Heart left ventricle (tissue), 16 donors: ENCODE data around the gene ZNF148. TPM values are rescaled to one million over a fixed set of nuclear protein-coding genes. Genes with fewer than 3 reads are reported as not detected.

Experiments used
- ATAC-seq, 4 donors: fragments of 200-7000 bp; cut with Tn5 transposase; one replicate each; pipeline ENCODE4 v1.9.1; 2020 to 2022; ENCODE audit warnings: moderate library complexity in 4 of 4, mild to moderate bottlenecking in 3 of 4, moderate number of reproducible peaks in 1 of 4
- DNase-seq, 5 donors: peaks; one replicate each; pipeline ENCODE4 v3.0.0-alpha.2; 2020
- H3K27ac ChIP-seq, 12 donors: fragments of 200-600 bp; sonication (generic) in 4 of 12; one replicate each; pipeline versions ENCODE4 v1.5.0 to v1.8.0; 2016 to 2022; ENCODE audit warnings: mild to moderate bottlenecking in 2 of 12
- H3K27me3 ChIP-seq, 9 donors: fragments of 200-600 bp; sonication (generic) in 2 of 9; one replicate each; pipeline versions ENCODE4 v1.5.1 to v1.8.0; 2016 to 2022; ENCODE audit warnings: mild to moderate bottlenecking in 3 of 9
- H3K36me3 ChIP-seq, 9 donors: fragments of 200-600 bp; sonication (generic) in 2 of 9; one replicate each; pipeline versions ENCODE4 v1.5.0 to v1.8.0; 2018 to 2022; ENCODE audit warnings: mild to moderate bottlenecking in 2 of 9
- H3K4me1 ChIP-seq, 12 donors: fragments of 200-600 bp; sonication (generic) in 4 of 12; one replicate each; pipeline versions ENCODE4 v1.5.0 to v1.8.0; 2016 to 2022; ENCODE audit warnings: mild to moderate bottlenecking in 3 of 12
- H3K4me3 ChIP-seq, 12 donors: fragments of 200-600 bp; sonication (generic) in 4 of 12; one replicate each; pipeline versions ENCODE4 v1.5.0 to v1.8.0; 2017 to 2022; ENCODE audit warnings: mild to moderate bottlenecking in 9 of 12, moderate library complexity in 4 of 12
- H3K9me3 ChIP-seq, 12 donors: fragments of 200-600 bp; sonication (generic) in 4 of 12; one replicate each; pipeline versions ENCODE4 v1.5.0 to v1.8.0; 2016 to 2022; ENCODE audit warnings: mild to moderate bottlenecking in 1 of 12
- POLR2A ChIP-seq, 2 donors: fragments of 450-650 bp; IDR thresholded peaks; one replicate each; pipeline ENCODE4 v1.6.1; 2017; ENCODE audit warnings: antibody characterized with exemption in 2 of 2, mild to moderate bottlenecking in 2 of 2, moderate library complexity in 2 of 2
- WGBS, 4 donors: extraction: QIAGEN DNeasy Blood & Tissue Kit in 2 of 4; methylation state at CpG; one replicate each; pipeline versions ENCODE4 v1.1.5 to v1.1.7; 2013 to 2018; 5-methylcytosine and 5-hydroxymethylcytosine counted together
- intact Hi-C, 10 donors: fragments of 100-400 bp; cut with DNase I; formaldehyde crosslinking; loops; one replicate each; pipeline versions ENCODE4 v1.11.1 to v1.14.2; 2022
- polyA plus RNA-seq, 2 donors: library from polyadenylated mRNA; stranded (reverse); fragments of 200-250 nt; gene quantifications; one replicate each; pipeline ENCODE4 v1.2.3, GENCODE V29; 2013
- total RNA-seq, 9 donors: library from RNA; depleted of rRNA in 2 of 9; stranded (reverse); fragments of >200 nt in 2 of 9; fragmentation: NEBNext Ultra II Directional in 3 of 9; extraction: Animal tissue kit (Norgen Biotek cat#: 25700) in 3 of 9; gene quantifications; one replicate each; pipeline versions ENCODE4 v1.1.0 to v1.2.4, GENCODE V29; 2016 to 2023
- TF ChIP-seq, protein P1 (sequence below), 12 donors: fragments of 200-600 bp; sonication (generic) in 4 of 12; IDR thresholded peaks; one replicate each; pipeline versions ENCODE4 v1.5.0 to v1.8.0; 2018 to 2022; ENCODE audit warnings: antibody characterized with exemption in 12 of 12, mild to moderate bottlenecking in 5 of 12
- donor health status: ischemic (EF 13 %, LVEDD 7.1; RV severe dilation, severe dysfunction).
- donor health status: healthy with polysubstance abuse.
- donor health status: DM: no; HTN: yes; CAD: no.
- donor health status: DM: no; HTN: no; CAD: no.
- donor health status: ischemic (EF 25% LVEDD 6.9; RV normal size, moderate dysfunction).
- donor health status: ischemic (EF 25% LVEDD 5.7; RV mildly dilated, moderate dysfunction).
- donor health status: healthy.
- donor health status: DM: yes; HTN: yes; CAD: no.
- donor health status: ischemic (EF 35%, LVEDD 5.7; RV mildly dilated, moderate dysfunction).
- donor health status: nonischemic (EF 11% LVEDD 7.7; RV severe dilation, severe dysfunction).
- donor health status: DM: yes; HTN: yes; CAD: no.
- donor health status: PGD.
- donor health status: ischemic (EF 29% LVEDD 5.4; RV normal size, mild dysfunction).
- donor health status: nonischemic (EF 23%, LVEDD 6.1; RV moderate dilation, normal function).

The ZNF148 gene
- total and polyA plus RNA-seq, 11 donors: 4.5 to 62.4 (median 39.0) TPM

DNA sequence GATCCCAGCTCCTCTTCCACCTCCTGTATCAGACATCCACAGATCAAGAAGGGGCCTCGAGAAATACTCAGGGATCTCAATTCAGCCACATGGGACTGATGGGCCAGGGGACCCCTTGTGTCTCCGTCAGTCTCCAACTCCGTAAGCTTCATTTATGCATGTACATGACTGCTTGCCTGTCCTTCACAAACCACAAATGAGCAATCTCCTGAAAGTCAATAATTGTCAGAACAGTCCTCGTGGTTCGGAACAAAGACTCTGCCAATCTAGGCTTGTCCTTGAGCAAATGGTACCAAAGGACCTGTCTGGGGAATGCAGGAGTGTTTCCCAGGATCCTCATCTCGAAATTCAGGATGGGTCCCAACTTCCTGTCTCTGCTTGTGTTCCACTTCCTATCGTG, 183.4 kb downstream of the ZNF148 start:
- ATAC-seq: no peak
- WGBS, 4 donors: 79 to 89% (median 84%) methylated on average over 7 of the region's 7 CpGs
- H3K4me1 ChIP-seq: no peaks in the 10 kb centered on the region
- no peak overlapping the region for H3K4me3 ChIP-seq
- H3K27ac ChIP-seq: no peak overlapping the region
- H3K9me3 ChIP-seq: no peaks in the 10 kb centered on the region
- no peak for DNase-seq
- intact Hi-C loops: loop anchor here in 1 of 10 donors (10.0 kb wide), 1 partner anchor 243 kb away; no protein-coding TSS in a partner anchor
- no peaks in the 10 kb centered on the region for H3K36me3 ChIP-seq
- H3K27me3 ChIP-seq: no peaks in the 10 kb centered on the region
- TF ChIP-seq POLR2A (IDR thresholded peaks at IDR 0.05): no peak
- TF ChIP-seq, protein P1, sequence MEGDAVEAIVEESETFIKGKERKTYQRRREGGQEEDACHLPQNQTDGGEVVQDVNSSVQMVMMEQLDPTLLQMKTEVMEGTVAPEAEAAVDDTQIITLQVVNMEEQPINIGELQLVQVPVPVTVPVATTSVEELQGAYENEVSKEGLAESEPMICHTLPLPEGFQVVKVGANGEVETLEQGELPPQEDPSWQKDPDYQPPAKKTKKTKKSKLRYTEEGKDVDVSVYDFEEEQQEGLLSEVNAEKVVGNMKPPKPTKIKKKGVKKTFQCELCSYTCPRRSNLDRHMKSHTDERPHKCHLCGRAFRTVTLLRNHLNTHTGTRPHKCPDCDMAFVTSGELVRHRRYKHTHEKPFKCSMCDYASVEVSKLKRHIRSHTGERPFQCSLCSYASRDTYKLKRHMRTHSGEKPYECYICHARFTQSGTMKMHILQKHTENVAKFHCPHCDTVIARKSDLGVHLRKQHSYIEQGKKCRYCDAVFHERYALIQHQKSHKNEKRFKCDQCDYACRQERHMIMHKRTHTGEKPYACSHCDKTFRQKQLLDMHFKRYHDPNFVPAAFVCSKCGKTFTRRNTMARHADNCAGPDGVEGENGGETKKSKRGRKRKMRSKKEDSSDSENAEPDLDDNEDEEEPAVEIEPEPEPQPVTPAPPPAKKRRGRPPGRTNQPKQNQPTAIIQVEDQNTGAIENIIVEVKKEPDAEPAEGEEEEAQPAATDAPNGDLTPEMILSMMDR (IDR thresholded peaks at IDR 0.05): no peak

DNA sequence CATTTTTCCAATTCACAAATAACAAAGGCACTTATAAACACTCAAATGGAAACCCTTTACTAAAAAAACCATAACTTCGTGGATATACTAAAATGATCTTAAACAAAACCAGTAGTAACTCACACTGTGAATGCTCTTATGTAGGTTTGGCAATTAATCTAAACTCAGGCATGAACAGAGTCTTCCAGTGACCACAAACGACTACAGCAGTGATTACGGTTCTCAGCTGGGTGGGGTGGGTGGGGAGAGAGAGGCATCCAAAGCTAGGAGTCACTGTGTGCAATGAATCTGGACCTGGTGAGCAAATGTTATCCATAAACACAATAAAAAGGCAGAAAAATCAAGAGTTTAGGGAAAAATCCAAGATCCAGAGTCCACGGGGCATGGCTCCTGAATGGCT, 183.9 kb downstream of the ZNF148 start:
- intact Hi-C loops: loop anchor here in 1 of 10 donors (10.0 kb wide), 1 partner anchor 244 kb away; no protein-coding TSS in a partner anchor
- H3K27ac ChIP-seq: no peak overlapping the region

DNA sequence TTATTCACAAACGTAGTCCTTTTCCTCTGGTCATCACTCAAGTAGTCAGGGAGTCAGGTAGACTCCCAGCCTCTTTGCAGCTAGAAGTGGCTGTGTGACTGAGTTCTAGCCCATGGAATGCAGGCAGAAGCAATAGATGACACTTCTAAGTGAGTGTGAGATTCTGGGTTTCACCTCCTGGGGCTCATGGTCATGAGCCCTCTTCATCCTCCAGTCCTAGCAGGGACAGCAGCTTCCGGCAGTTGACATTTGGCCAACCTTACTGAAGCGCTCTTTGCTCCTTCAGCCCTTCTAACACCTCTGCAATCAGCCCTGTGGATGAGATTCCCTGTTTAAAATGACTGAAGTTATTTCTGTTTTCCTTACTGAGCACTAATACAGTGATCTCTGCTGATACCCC, 184.3 kb downstream of the ZNF148 start:
- no peak for DNase-seq
- H3K27ac ChIP-seq: no peak overlapping the region
- H3K9me3 ChIP-seq: no peaks in the 10 kb centered on the region
- TF ChIP-seq POLR2A (IDR thresholded peaks at IDR 0.05): no peak
- TF ChIP-seq, protein P1 (IDR thresholded peaks at IDR 0.05): no peak
- peaks cover 0 to 4% (median 0%) of the 10 kb centered on the region in 12 donors for H3K4me1 ChIP-seq
- no peaks in the 10 kb centered on the region for H3K27me3 ChIP-seq
- H3K36me3 ChIP-seq: no peaks in the 10 kb centered on the region
- no peak for ATAC-seq
- intact Hi-C loops: loop anchor here in 1 of 10 donors (10.0 kb wide), 1 partner anchor 244 kb away; no protein-coding TSS in a partner anchor
- WGBS, 4 donors: 52 to 65% (median 55%) methylated on average over 3 of the region's 3 CpGs
- H3K4me3 ChIP-seq: no peak overlapping the region

More for the DNA sequence above, 183.9 kb downstream of the ZNF148 start:
- H3K36me3 ChIP-seq: no peaks in the 10 kb centered on the region
- DNase-seq (no peak), ATAC-seq (no peak)
- peaks cover 0 to 4% (median 0%) of the 10 kb centered on the region in 12 donors for H3K4me1 ChIP-seq
- 83 to 88% (median 85%) methylated on average over 4 of the region's 4 CpGs for WGBS, 4 donors
- H3K27me3 ChIP-seq: no peaks in the 10 kb centered on the region
- H3K4me3 ChIP-seq: no peak overlapping the region
- H3K9me3 ChIP-seq: no peaks in the 10 kb centered on the region
- TF ChIP-seq, protein P1 (IDR thresholded peaks at IDR 0.05): no peak

DNA sequence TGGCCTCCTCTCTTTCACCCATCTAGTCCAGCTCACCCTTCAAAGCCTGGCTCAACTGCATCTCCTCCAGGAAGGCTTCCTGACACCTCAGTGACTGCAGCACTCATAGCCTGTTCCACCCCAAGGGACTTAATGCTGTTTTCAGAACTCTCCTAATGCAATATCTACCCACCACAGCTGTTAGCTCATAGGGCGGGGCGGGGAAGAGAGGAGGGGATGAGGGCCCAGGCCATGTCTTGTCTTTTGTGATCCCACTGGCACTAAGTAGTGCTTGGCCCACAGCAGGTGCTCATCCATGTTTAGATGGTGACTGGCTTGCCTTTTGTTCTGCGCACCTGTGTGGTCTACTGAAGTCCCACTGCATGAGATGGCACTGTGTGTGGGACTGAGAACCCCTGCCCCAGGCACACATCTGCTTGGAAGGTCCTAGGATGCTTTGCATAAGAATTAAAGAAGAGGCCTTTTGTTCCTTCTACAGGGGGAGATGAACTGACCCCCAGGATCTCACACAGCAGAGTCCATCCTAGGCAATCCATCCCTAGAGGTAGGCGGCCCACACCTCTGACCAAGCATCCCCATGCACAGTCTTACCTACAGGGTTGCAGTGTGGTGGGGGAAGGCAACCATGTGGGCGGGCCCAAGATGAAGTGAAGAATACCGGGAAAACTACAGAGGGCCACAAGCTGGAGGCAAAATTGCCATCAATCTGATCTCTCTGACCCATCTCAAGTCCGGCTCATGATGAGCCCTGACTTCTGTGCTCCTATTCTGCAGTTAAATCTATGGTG, 185.6 kb downstream of the ZNF148 start:
- no peaks in the 10 kb centered on the region for H3K9me3 ChIP-seq
- DNase-seq (no peak), ATAC-seq (no peak)
- no peak overlapping the region for H3K4me3 ChIP-seq
- no peaks in the 10 kb centered on the region for H3K36me3 ChIP-seq
- H3K27ac ChIP-seq: no peak overlapping the region
- peaks cover 0 to 4% (median 0%) of the 10 kb centered on the region in 12 donors for H3K4me1 ChIP-seq
- H3K27me3 ChIP-seq: no peaks in the 10 kb centered on the region
- intact Hi-C loops: loop anchor here in 2 of 10 donors (10.0 kb wide), 1 partner anchor 245 kb away; no protein-coding TSS in a partner anchor
- WGBS, 4 donors: 93 to 100% (median 95%) methylated on average over 5 to 7 of the region's 7 CpGs
- TF ChIP-seq, protein P1 (IDR thresholded peaks at IDR 0.05): no peak
- no peak for TF ChIP-seq POLR2A (IDR thresholded peaks at IDR 0.05)
